IPS-18c (cell line): ENCODE measurements around the gene DICER1.

Experiments used
- H3K4me3 ChIP-seq: 2 replicates; pipeline ENCODE4 v1.7.0; 2013; ENCODE audit warnings: low read depth, mild to moderate bottlenecking, low read length, moderate library complexity; ENCODE audit not compliant: insufficient read depth
- H3K9me3 ChIP-seq: one replicate; pipeline ENCODE4 v1.6.1; 2013; ENCODE audit warnings: mild to moderate bottlenecking, low read length, moderate library complexity; ENCODE audit not compliant: control insufficient read depth, insufficient read depth

Gene DICER1

GRCh38 chr14:95045106-95045701 lies 112.1 kb downstream of the DICER1 start:
- Histone ChIP-seq H3K9me3 (no peaks in the 10 kb centered on the region), H3K4me3 (no peak overlapping the region)

GRCh38 chr14:95044463-95045105 lies 112.7 kb downstream of the DICER1 start:
- no peaks in the 10 kb centered on the region for H3K9me3 ChIP-seq
- H3K4me3 ChIP-seq = no peak overlapping the region

- H3K4me3 ChIP-seq = no peak overlapping the region
- no peaks in the 10 kb centered on the region for H3K9me3 ChIP-seq
These were observed 113.4 kb downstream of the DICER1 start for GRCh38 chr14:95043732-95044462.

DNA sequence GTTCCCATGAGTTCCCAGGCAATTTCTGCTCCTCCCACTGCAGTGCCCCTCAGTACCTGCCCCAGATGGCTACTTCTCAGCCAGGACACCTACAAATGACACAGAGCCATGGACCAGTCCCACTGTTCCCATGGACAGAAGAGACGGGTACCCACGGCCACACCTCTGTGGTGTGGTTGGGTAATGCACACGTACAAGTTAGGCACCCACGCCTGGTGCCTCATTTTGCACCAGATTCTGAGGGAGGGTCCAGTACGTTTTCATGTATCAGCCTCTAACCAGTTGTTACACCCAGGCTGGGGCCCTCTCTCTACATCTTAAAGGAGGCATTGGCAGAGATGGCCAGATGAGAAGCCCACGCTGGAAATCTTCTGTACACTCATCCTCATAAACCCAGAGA lies 114.0 kb downstream of the DICER1 start:
- H3K9me3 ChIP-seq = no peaks in the 10 kb centered on the region
- no peak overlapping the region for H3K4me3 ChIP-seq

- Histone ChIP-seq H3K9me3 (no peaks in the 10 kb centered on the region), H3K4me3 (no peak overlapping the region)
These were observed 115.8 kb downstream of the DICER1 start for GRCh38 chr14:95041477-95042020.

DNA sequence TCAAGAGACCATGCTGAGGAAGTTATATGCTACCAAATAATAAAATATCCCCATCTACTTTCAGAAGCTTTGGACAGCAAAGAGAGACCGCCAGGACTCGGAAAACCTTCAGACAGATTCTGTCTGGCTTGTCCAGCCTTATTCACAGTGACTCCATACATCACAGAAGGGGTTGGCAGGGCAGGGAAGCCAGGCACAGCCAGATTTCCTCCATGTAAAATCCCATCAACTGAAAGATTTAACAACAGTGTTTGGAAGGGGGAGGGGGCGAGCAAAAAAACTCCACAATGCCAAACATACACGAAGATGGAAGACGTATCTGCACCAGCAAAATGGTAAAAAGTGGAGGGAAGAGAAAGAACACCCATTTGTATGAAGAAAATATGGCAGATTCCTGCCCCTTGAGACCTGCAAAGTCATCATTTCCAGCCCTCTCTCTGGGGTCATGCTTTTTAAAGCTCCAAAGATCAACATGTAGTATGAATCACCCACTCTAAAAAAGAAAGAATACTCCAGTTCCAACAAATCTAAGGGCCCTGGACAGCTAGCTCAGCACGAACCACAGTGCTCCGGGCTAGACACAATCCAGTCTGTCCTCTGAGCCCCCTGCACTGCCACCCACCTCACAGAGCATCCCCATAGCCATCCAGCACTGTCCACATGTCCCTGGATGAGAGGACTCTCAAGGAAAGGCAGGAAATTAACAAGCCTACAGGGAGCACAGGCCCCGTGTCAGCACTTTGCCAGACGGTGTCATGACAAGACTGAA lies 116.4 kb downstream of the DICER1 start:
- H3K4me3 ChIP-seq = no peak overlapping the region
- H3K9me3 ChIP-seq = no peaks in the 10 kb centered on the region

DNA sequence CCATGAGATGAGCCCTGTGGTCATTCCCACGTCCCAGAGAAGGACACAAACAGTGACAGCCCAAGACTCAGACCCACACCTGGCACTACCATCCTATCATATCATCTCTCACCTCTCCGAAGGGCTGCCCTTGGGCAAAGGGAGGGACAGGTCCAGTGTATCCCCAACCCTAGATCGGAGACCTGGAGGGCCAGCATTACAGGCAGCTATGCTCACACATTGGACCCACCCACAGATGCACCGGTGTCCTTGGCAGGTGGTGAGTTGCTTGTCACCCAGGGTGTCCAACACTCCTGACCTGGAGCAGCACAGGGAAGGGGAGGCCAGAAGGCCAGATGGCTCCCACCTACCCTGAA lies 117.4 kb downstream of the DICER1 start:
- no peaks in the 10 kb centered on the region for H3K9me3 ChIP-seq
- no peak overlapping the region for H3K4me3 ChIP-seq

- Histone ChIP-seq H3K4me3 (no peak overlapping the region), H3K9me3 (no peaks in the 10 kb centered on the region)
These were observed 117.9 kb downstream of the DICER1 start for GRCh38 chr14:95039259-95039992.

DNA sequence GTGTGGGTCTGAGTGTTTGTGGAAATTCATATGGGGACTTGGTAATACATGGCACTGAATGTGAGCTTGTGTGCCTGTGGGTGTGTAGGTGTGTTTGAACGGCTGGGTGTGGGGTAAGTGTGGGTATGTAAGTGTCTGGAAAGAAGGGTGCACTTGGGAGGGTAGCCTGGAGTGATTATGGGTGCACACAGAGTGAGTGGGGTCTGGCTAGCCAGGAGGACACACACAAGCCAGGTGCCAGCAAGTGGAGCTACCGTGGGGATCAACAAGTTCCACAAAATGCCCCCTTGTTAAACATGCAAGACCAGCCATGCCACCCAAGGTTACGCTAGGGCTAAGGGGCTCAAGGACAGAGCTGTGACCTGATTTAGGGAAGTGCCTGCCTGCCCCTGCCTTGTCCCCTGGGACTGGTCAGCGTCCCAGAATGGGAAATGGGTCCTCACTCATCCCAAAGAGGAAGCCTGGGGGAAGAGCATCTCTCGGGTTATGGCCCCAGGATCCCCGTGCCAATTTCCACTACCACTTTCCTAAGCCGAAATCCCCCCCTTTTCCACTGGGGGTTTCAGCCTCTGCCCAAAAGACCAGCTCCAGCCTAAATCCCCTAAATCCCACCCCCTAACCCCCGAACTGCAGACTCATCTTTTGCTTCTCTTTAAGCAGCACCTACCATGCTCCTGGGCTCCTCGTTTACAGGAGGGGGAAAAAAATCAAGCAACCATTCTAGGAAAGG lies 118.6 kb downstream of the DICER1 start:
- no peaks in the 10 kb centered on the region for H3K9me3 ChIP-seq
- no peak overlapping the region for H3K4me3 ChIP-seq

- H3K9me3 ChIP-seq = no peaks in the 10 kb centered on the region
- H3K4me3 ChIP-seq = no peak overlapping the region
These were observed 120.1 kb downstream of the DICER1 start for GRCh38 chr14:95037273-95037672.
